ENCODE data around the gene ZBTB24.
"Not testable (repeated sequence)": the region's sequence is repeated elsewhere in the genome, so short reads cannot be mapped to it uniquely, and the experiment has no call there.

Gene ZBTB24

DNA sequence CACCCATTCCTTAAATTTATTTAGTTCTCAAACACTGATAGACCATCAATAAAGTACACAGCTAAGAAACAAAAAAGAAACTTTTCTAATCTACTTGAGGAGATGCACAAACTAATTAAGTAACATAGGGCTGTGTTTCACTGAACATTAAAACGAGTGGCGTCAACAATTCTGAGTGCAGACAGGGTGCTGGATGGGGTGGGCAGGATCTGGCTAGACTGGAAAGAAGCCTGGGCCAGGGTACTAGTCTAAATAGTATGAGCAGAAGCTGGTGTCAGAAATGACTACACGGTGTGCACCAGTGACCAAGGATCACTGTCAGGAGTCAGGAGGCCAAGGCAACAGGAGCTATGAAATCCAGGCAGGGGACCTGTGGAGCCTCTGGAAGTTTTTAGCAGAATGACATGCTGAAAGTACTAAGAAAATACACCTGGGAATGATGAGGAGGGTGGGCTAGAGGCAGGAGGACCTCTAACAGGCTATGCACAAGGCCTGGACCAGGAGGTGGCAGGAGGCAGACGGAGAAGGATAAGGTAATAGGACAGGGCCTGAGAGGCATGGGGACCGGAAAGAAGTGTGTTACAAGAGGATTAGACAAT lies 13.3 kb downstream of the ZBTB24 start:
- no peak for DNase-seq (ENCODE audit: low spot score)

DNA sequence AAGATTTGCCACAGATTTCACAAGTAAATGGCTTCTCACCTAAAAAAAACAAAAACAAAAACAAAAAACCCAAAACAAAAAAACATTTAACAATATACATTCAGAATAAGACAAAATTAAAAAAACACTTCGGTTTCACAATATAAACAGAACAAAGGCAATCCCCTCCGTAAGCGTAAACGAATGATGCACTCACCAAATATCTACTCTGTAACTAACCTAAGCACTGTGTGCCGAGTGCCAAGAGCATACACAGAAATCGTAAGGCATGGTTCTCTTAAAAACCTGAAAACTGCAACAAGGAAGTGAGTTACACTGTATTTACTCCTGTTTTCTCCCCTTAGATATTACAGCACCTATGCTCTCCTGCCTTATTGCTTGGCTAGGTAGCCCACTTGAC lies 15.3 kb downstream of the ZBTB24 start:
- DNase-seq (ENCODE audit: low spot score) = no peak

DNA sequence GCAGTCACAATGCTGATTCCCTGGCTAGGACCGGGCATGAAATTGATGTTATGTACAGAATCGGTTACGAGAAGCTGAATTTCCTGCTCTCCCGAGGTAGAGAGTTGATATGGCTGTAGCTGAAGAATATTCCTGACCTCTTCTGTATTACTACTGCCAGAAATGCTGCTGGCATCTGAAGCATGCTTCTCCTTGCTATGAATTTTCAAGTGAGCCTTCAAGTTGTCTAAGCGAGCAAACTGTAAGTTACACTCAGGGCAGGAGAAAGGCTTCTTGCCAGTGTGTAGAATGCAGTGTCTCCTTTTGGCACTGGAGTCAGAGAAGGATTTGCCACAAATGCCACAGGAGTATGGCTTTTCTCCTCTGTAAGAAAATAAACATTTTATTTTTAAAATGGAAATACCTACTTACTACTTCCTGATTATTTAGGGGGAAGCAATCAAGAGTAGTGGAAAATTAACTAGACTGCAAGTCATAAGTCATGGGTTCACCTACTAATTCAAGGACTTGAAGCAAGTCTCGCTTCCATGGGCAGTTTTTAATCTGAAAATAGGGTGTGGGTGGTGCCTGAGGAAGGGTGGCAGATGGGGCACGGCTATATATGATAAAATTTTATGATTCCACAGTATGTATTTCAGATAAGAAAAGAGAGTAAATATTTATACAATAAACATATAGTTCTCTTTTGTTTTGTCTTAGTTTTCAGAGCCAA lies 16.7 kb downstream of the ZBTB24 start:
- no peak for DNase-seq (ENCODE audit: low spot score)

DNA sequence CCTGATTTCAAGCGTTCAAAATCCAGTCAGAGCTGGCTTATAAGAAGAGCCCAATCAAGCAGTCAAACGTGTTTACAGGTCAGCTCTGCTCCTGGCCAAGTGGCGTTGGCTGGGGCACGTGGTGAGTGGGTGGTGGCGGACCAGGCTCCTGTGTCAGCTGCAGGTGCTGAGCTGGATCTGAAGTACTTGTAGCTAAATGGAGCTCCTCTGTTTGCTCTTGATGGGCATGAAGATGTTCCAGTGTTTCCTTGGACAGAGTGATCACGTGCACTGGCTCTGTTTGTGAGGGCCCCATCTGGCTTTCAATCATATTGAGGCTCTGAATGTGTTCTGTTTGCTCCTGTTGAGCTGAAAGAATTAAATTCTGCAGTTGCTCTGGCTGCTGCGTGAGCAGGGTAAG lies 17.2 kb downstream of the ZBTB24 start:
- DNase-seq (ENCODE audit: low spot score) = no peak

DNA sequence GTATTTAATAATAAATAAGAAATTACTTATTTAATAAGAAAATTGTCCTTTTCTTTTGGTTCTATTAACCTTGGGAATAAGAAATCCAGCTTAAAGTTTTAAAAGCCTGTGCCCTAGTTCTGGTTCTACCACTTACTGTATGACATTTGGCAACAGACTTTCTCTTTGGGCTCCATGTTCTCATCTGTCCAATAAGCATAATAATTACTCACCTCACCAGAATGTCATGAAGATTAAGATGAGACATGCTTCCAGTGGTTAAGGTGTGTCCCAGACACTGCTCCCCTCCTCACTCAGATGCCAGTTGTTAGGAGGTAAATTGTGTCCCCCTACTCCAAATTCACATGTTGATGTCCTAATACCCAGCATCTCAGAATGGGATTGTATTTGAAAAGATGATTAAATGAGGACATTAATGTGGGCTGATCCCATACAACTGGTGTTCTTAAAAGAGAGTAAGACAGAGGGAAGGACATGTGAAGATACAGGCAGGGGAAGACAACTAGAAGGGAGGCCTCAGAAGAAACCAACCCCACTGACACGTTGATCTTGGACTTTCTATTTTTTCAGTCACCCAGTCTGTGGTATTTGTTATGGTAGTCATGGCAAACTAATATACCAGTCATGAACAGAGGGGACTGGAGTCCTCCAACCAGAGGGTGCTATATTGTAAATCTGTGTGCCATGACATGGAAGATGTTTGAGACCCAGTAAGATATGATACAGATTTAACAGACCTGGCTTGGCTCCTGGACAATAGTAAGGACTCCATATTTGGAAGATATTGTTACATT lies 21.1 kb downstream of the ZBTB24 start:
- no peak for DNase-seq (ENCODE audit: low spot score)

DNA sequence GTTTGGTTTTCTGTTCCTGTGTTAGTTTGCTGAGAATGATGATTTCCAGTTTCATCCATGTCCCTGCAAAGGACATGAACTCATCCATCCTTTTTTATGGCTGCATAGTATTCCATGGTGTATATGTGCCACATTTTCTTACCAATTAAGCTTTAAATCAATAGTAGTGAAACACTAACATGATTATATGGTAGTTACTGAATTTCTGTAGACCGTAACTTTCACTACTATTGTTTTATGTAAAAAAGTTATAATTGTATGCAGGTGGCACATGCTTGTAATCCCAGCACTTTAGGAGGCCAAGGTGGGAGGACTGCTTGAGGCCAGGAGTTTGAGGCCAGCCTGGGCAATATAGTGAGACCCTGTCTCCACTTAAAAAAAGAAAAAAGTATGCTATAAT lies 21.8 kb downstream of the ZBTB24 start:
- DNase-seq (ENCODE audit: low spot score) = not testable (repeated sequence)

DNA sequence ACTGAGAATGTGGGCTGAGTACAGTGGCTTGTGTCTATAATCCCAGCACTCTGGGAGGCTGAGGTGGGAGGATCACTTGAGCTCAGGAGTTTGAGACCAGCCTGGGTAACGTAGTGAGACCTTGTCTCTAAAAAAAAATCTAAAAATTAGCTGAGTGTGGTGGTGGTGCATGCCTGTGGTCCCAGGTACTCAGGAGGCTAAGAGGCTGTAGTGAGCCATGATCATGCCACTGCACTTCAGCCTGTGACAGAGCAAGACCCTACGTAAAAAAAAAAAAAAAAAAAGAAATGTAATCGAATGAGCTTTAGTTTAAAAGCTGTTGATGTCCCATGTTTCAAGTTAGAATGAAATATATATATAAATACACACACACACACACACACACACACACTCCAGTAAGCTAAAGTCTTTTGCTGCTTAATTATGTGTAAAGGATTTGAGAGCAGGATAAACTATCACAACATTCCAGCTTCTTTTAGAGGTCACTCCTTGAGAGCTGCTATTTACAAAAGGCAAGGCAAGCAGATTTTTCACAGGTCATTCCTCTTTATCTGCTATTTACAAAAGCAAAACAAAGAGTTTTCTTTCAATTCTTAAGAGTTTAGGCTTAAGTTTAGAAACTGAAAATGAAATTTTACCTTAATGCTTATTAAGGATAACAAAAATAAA lies 22.7 kb downstream of the ZBTB24 start:
- no peak for DNase-seq (ENCODE audit: low spot score)

DNA sequence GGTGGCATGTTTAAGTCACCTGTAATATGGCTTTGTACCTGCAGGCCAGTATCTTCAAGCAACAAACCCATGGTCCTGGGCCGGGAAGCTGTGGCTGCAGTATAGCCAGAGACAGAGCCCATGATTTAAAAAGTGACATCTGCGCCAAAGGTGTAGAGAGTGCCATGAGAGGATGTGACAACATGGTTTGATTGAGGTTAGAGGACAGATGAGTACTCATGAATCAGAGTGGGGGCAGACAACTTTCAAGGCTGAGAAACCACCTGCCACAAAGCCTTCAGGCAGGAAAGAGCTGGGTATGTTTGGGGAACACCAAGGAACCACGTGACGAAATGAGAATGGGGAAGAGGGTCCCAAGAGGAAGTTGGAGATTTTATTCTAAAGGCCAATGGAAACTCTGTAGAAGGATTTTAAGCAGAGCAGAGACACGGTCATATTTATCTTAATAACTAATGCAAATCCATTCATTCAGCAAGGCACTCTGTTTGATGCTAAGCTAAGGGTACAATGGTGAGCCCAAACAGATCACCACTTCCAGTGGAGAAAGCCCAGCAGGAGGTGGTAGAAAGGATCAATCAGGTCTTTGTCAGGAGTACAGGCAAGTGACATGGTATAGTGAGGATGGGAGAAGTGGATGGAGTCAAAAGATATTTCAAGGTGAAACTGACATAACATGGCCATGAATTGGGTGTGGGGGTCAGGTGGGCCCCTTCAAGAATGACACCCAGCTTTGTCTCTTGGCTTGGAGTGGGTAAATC lies 24.1 kb downstream of the ZBTB24 start:
- DNase-seq (ENCODE audit: low spot score) = no peak

DNA sequence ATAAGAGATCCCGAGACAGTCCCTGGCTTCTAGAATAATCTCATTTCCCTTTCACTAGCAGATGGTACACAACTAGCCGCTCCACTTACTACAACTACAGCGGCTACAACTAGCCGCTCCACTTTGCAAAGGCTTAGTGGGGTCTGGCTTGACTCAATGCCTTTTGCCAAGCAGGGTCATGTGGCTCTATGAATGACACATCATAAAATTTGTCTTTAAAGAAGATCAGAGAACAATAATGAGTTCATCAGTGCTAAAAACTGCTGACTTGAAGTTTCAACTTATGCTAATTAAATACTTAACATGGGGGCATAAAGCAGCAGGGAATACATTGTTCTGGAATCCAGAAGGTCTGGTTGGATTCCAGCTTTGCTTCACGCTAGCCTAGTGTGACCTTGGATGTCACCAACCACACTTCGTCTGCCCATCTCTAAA lies 25.4 kb downstream of the ZBTB24 start:
- DNase-seq (ENCODE audit: low spot score) = no peak

DNA sequence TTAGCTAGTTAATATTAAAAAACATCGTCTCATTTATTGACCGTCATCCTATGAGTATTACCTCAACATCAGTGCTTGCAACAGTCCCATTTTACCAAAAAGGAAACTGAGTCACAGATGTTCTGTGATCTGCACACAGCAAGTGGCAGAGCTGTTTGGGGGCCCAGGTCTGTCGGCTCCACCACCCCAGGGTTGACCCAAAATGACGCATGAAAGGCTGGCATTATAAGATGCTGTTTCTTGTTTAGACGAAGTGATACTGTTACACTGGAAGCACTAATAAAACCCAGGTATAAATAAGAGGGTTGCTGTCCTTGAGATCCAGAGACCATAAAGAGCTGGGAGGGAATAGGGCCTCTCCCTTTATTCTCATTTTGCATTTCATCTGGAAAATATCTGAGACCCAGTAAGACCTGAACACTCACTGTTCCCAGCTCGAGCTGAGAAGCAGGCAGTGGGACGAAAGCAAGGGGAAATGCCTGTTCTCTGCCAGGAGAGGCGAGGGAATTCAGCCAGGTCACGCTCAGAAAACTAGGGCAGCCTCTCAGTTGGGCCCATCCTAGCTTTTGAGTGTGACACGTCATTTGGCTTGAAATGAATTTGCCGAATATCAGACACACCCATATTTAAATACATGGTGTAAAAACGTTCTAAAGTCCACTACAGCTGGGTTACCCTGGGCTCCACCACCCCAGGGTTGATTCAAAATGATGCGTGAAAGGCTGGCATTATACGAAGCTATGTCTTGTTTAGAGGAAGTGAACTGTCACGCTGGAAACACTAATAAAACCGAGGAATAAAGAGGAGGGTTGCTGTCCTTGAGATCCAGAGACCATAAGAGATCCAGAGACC lies 26.1 kb downstream of the ZBTB24 start:
- peak; percentile 90 for DNase-seq (ENCODE audit: low spot score)

DNA sequence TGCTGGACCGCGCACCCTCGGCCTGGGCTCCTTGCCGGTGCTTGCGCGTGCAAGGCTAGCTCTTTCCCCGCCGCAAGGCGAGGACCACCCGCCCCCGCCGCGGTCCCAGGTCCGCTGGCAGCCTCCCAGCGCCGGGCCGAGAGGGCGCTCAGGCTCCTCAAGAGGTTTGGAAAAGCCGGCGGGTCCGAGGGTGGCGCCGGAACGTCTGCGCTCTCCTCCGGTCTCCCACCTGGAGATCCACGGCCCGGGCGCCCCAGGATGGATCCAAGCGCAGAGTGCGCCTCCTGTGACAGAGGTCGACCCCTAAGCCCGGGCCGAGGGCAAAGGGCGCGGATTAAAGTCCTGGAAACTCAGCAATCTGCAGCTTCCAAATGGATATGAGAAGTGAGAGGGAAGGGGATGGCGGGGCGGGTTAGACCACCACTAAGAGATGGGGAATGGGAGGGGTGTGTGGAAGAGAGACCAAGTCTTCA lies 26.9 kb downstream of the ZBTB24 start:
- no peak for DNase-seq (ENCODE audit: low spot score)

DNA sequence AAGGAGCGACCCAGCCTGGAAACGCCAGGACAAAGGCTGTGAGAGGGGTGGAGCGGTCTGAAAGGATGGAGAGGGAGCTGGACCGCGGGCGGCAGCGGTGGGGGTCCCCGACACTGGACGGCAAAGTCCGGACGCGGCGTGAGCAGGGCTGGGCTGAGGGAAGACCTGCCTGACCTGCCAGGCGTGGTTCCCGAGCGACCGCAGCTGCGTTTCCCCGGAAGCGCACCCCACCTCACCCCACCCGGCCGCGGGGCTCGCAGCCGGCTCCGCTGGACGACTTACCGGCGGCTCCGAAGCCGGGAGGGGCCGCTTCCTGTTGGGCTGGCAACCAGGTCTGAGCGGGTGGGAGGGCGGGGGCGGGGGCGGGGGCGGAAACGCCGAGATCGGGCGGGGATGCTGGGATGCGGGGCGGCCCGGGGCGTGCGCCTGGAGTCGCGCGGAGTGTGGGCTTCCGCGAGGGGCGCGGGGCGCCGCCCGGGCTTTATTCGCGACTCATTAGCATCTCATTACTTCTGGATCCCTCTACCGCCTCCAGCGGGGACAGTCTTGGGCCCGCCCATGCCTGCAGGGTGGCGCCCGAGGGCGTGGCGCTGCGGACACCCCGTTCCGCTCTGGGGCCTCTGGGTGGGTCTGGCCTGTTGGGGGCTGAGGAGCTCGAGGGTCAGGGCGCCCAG lies 27.4 kb downstream of the ZBTB24 start, which contains the start of gene MICAL1:
Gene MICAL1, minus strand, starts transcription at position 336 of the 674 bp plus-strand sequence. CDS start 1,576 bp downstream, outside the sequence.
- DNase-seq (ENCODE audit: low spot score) = peak; percentile 85

DNA sequence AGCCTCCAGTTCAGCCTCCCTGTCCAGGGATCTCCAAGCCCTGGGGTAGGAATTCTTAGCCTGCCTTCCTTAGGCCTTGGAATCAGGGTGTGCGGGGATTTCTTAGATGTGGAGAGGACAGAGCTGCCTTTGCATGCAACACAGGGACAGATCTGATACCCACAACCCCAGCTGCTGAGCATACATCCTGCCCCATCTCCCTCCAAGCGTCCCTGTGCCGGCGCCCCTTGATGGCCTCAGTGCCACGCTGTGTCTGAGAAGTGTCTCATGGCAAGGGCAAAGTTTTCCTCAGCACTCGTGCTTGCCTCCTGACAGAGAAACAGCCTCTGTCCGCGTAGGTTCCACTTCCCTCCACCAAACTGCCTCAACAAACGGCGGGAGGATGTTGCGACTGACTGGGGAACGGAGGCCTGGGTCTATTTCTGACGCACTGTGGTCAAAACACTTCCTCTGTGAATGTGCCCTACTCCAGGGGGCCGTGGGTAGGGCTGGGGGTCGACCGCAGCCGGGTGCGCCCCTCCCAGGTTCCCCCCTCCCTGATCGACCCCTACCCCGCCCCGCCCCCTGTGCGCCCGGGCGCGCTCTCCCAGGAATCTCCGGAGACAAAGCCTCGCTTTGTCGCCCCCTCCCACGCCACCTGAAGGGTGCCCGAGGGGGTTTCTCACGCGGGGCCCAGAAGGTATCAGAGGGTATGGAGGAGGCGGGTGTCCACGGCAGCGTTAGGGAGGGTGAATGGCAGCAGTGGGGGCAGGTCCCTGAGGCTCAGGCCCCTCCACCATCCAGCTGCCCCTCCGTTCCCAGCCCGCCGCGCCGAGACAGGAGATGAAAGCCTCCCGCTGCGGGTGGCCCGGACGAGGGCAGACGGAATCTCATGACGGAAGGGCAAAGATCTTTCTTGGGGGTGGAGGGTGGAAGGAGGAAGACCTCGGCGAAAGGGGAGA lies 28.3 kb downstream of the ZBTB24 start:
- DNase-seq (ENCODE audit: low spot score) = peak; percentile 41

DNA sequence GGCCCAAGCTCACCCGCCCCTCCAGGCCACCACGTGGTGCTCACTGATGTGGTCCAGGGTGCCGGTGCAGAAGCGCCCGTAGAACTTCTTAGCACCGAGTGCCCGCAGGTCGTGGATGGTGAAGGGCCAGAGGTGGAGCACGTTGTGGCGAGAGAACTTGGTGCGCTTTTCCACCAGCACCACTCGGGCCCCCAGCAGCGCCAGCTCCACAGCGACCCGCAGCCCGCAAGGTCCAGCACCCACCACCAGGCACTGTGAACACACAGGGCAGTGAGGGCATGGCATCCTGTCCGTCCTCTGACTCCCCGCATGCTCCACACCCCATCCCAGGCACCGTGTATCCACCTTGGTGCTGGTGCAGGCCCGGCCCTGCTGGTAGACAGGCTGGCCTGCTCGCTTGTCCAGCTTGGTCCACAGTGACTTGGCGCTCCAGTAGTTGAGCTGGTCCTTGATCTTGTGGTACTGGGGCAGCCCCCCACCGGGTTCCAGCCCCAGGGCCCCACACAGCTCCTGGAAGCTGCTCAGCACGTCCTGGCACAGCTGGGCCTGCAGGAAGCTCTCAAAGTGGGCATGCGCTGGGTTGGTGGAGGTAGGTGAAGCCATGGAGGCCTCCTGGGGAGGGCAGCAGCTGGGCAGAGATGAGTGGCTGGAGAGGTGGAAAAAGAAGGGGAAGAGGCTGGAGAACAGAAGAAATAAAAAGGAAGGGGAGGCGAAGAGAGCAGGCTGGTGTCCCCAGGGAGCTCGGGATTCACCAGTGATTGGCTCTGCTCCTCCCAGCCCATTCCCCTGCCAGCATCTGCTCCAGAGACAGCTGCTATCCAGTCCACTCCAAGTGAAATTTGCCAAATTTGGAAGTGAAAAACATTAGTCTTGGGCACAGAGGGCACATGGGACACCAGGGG lies 29.2 kb downstream of the ZBTB24 start:
- DNase-seq (ENCODE audit: low spot score) = peak; percentile 45

DNA sequence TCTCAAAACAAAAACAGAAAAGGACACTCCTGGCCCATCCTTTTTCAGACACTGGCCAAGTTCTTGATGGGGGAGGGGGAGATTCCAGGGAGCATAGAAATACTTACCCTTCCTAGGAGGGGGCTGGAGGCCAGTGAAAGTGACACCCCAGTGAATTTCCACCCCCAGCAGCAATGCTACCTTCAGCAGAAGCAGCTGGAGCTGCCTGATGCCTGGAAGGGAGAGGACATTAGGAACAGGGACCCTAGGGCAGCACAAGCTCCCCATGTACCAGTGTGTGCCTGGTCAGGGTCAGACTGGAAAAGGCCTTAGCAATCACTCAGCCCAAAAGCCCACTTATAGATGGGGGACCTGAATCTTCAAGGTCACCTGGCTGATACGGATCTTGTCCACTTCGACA lies 29.9 kb downstream of the ZBTB24 start:
- DNase-seq (ENCODE audit: low spot score) = no peak

DNA sequence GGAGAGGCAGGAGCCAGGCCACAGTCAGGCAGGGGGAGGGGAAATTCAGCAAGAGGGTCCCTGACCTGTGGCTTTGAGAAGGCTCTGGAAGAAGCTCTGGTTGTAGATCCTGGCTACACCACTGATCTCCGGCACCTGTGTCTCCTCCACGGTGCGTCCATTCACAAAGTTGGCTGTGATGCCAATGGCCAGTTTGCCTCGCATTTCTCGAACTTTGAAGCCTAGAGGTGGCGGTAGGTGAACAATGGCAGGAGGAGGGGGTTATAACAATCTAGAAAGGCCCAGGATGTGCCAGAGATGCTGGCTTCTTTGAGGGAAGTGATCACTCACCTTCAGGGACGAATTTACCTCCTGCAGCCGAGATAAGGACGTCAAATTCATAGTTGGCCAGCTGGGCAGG lies 30.8 kb downstream of the ZBTB24 start:
- no peak for DNase-seq (ENCODE audit: low spot score)

DNA sequence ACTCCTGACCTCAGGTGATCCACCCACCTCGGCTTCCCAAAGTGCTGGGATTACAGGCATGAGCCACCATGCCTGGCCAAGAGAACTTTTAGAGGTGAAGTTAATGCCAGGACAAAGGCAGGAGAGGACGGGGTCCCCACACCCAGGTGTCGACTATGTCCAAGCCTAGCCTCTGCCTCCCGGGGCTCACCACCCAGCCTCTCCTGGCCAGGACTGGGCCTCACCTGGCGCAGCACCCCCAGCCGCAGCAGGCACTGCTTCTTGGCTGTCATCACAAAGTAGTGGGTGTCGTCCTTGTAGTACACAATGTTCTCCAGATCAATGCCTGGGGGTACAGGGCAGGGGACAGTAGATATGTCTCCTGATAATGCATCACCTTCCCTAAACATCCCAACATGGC lies 31.6 kb downstream of the ZBTB24 start:
- no peak for DNase-seq (ENCODE audit: low spot score)

DNA sequence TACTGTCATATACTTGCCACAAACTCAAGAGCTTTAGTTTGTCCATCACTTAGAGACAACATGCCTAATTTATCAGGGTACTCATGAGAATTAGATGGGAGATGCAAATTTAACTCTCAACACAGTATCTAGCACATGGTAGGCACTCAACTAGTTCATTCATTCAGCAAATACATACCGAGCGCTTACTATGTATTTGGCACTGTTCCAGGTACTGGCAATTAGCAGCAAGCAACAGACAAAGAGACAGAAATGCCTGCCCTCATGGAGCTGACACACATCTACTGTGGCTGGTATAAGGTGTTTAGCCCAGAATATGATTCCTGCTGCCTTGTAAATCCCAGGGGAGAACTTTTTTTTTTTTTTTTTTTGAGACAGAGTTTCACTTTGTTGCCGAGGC lies 32.2 kb downstream of the ZBTB24 start:
- DNase-seq (ENCODE audit: low spot score) = no peak
